Lower lobe of right lung (tissue), 2 donors: ENCODE measurements around the gene FHIT. TPM values are rescaled to one million over a fixed set of nuclear protein-coding genes. Genes with fewer than 3 reads are reported as not detected.

Experiments
- ATAC-seq, 2 donors: fragments of 200-7000 bp; cut with Tn5 transposase; one replicate each; pipeline ENCODE4 v1.9.1; 2020 to 2022; ENCODE audit warnings: mild to moderate bottlenecking in 2 of 2, moderate library complexity in 2 of 2
- DNase-seq: peaks from one replicate; pipeline ENCODE4 v3.0.0-alpha.2; 2020
- H3K27ac ChIP-seq: fragments of 200-600 bp; one replicate; pipeline ENCODE4 v1.8.0; 2022
- H3K27me3 ChIP-seq: fragments of 200-600 bp; one replicate; pipeline ENCODE4 v1.8.0; 2022; ENCODE audit warnings: low read depth
- H3K36me3 ChIP-seq: fragments of 200-600 bp; one replicate; pipeline ENCODE4 v1.8.0; 2022; ENCODE audit warnings: mild to moderate bottlenecking
- H3K4me1 ChIP-seq: fragments of 200-600 bp; one replicate; pipeline ENCODE4 v1.8.0; 2022
- H3K4me3 ChIP-seq: fragments of 200-600 bp; one replicate; pipeline ENCODE4 v1.8.0; 2022; ENCODE audit warnings: mild to moderate bottlenecking
- H3K9me3 ChIP-seq: fragments of 200-600 bp; one replicate; pipeline ENCODE4 v1.8.0; 2022
- intact Hi-C: fragments of 100-400 bp; cut with DNase I; formaldehyde crosslinking; loops from one replicate; pipeline ENCODE4 v1.11.0; 2022
- total RNA-seq: library from RNA; stranded (reverse); fragmentation: NEBNext Ultra II Directional; extraction: Animal tissue kit (Norgen Biotek cat#: 25700); gene quantifications from one replicate; pipeline ENCODE4 v1.2.1, GENCODE V29; 2021
- TF ChIP-seq, protein P1 (sequence below): fragments of 200-600 bp; IDR thresholded peaks from one replicate; pipeline ENCODE4 v1.8.0; 2022; ENCODE audit warnings: antibody characterized with exemption, mild to moderate bottlenecking
- donor health status: DM: no; HTN: yes; CAD: no; lungs with severe emphysema.

The FHIT gene
- total RNA-seq, 1 donor from 2014 or later = 10.3 TPM

DNA sequence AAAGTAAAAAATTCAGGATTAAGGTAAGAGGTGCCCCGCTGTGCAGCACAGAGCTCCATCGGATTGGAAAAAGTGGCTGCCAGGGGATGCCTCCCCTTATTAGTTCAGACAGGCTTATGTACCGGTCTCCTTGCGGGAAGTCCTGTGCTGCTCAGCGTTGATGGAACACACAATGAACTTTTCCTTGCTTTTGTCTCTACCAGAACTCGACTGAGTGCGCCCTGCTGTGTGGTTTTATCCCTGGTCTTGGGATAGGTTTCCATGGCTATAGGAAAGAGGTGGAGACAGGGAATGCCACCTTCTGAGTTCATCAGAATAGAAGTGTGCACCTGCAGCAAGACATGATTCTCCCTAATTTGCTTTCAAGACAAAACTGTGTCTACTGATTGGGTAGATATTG is 1455.5 kb downstream of the FHIT start:
- H3K27me3 ChIP-seq = no peaks in the 10 kb centered on the region
- ATAC-seq = no peak
- TF ChIP-seq, protein P1, sequence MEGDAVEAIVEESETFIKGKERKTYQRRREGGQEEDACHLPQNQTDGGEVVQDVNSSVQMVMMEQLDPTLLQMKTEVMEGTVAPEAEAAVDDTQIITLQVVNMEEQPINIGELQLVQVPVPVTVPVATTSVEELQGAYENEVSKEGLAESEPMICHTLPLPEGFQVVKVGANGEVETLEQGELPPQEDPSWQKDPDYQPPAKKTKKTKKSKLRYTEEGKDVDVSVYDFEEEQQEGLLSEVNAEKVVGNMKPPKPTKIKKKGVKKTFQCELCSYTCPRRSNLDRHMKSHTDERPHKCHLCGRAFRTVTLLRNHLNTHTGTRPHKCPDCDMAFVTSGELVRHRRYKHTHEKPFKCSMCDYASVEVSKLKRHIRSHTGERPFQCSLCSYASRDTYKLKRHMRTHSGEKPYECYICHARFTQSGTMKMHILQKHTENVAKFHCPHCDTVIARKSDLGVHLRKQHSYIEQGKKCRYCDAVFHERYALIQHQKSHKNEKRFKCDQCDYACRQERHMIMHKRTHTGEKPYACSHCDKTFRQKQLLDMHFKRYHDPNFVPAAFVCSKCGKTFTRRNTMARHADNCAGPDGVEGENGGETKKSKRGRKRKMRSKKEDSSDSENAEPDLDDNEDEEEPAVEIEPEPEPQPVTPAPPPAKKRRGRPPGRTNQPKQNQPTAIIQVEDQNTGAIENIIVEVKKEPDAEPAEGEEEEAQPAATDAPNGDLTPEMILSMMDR = no peak
- no peaks in the 10 kb centered on the region for H3K9me3 ChIP-seq
- no peak for DNase-seq
- intact Hi-C loops = no loop called here
- no peaks in the 10 kb centered on the region for H3K36me3 ChIP-seq
- H3K4me3 ChIP-seq = no peak overlapping the region
- H3K4me1 ChIP-seq = no peaks in the 10 kb centered on the region
- H3K27ac ChIP-seq = no peak overlapping the region

DNA sequence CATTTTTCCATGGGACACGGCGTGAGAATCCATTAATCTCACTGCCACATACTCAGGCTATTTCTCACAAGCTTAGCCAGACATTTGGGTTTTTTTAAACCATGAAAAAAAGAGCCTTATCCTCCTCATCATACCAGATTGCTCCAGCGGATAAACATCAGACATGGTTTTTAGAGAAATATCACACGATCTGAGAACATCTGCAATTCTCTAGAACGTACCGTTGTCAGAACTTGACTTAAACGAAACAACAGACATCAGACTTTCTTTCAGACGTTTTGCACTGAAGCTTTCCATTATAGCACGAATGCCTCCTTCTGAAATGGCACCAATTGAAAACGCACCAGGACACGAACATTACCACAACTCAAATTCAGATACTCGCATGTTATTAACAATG is 1457.3 kb downstream of the FHIT start:
- TF ChIP-seq, protein P1 = no peak

DNA sequence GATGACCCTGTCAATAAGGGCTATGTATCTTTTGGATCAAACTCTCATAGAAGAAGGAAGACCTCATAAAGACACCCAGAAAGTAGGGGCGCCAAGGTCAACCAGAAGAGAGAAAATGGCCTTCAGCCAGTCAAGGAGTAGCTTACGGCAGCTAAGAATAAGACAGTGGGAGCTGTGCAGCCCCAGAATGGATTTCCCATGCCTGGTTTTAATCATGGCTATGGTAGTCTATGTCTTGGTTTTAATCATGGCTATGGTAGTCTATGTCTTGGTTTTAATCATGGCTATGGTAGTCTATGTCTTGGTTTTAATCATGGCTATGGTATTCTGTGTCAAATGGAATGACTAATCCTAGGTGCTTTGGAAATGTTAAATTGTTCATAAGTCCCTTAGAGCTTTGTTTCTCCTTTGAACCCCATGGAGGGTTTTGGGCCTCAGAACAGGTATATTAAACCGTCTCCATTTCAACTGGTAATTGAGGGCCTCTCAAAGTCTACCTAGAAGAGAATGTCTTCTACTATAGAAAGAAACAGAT is 1459.4 kb downstream of the FHIT start:
- H3K4me3 ChIP-seq = no peak overlapping the region
- no peaks in the 10 kb centered on the region for H3K27me3 ChIP-seq
- no peaks in the 10 kb centered on the region for H3K4me1 ChIP-seq
- no peak overlapping the region for H3K27ac ChIP-seq
- TF ChIP-seq, protein P1 = no peak
- ATAC-seq = no peak
- DNase-seq = no peak
- intact Hi-C loops = no loop called here
- no peaks in the 10 kb centered on the region for H3K36me3 ChIP-seq
- H3K9me3 ChIP-seq = no peaks in the 10 kb centered on the region

More for the DNA sequence above, 1457.3 kb downstream of the FHIT start:
- DNase-seq (no peak), ATAC-seq (no peak)
- no peak overlapping the region for H3K27ac ChIP-seq
- no peak overlapping the region for H3K4me3 ChIP-seq
- intact Hi-C loops = no loop called here
- H3K27me3 ChIP-seq = no peaks in the 10 kb centered on the region
- H3K36me3 ChIP-seq = no peaks in the 10 kb centered on the region
- H3K4me1 ChIP-seq = no peaks in the 10 kb centered on the region
- H3K9me3 ChIP-seq = no peaks in the 10 kb centered on the region

DNA sequence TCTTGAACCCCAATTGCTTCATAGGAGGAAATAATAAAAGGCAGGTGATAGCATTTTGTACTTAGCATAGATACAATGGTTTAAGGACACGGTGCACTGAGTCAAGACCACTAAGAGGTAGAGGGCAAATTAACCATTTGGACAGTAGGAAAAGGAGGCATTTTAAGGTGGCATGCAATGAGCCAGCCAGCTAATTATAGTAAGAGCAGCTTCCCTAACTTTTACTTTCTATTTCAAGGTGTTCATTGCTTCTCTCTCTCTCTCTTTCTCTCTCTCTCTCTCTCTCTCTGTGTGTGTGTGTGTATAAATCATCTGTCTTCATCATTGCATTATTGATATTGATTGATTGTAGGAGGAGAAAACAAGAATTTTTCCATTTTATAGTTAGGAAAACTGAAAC is 1461.0 kb downstream of the FHIT start:
- intact Hi-C loops = no loop called here
- Histone ChIP-seq H3K27me3 (no peaks in the 10 kb centered on the region), H3K4me1 (no peaks in the 10 kb centered on the region), H3K4me3 (no peak overlapping the region), H3K27ac (no peak overlapping the region), H3K36me3 (no peaks in the 10 kb centered on the region), H3K9me3 (no peaks in the 10 kb centered on the region)
- DNase-seq (no peak), ATAC-seq (no peak)
- TF ChIP-seq, protein P1 = no peak

DNA sequence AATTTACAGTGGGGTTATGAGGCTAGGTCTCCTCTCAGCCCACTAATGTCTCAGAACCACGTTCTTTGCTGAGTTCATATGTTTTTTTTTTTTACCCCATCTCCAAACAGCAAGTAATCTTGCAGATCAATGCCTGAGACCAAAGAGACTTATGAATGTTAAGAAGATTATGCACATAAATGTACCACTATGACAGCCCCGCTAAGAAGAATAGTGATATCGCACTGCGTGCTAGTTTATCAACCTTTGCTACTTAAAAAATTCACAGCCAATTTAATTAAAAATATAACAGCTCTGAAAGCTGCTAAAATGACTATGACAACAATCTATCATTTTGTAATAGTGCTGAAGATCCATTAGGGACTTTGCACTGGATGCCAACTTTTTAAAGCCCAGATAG is 1462.5 kb downstream of the FHIT start:
- no peaks in the 10 kb centered on the region for H3K27me3 ChIP-seq
- TF ChIP-seq, protein P1 = no peak
- intact Hi-C loops = no loop called here
- H3K4me1 ChIP-seq = no peaks in the 10 kb centered on the region
- no peak for ATAC-seq
- H3K27ac ChIP-seq = no peak overlapping the region
- no peak for DNase-seq
- no peaks in the 10 kb centered on the region for H3K36me3 ChIP-seq
- no peak overlapping the region for H3K4me3 ChIP-seq
- H3K9me3 ChIP-seq = no peaks in the 10 kb centered on the region

DNA sequence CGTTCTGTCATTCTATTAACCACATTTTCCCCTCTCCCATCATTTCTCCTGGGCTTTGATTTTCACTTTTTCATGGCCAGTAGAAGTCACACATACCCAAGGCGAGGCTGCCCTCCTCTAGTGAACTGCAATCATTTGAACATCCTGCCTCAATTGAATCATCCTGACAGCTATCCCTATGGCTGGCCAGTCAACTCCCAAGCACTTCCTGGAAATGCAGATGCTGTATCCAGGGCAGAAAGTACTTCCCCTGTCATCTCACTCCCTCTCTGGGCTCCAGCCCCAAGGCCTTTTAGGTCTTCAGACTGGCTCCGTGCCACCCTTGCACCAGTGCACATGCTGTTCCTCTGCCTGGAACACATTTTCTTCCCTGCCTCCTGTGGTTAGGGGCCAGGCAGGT is 1463.1 kb downstream of the FHIT start:
- ATAC-seq (no peak), DNase-seq (no peak)
- H3K36me3 ChIP-seq = no peaks in the 10 kb centered on the region
- no peaks in the 10 kb centered on the region for H3K4me1 ChIP-seq
- intact Hi-C loops = no loop called here
- no peaks in the 10 kb centered on the region for H3K9me3 ChIP-seq
- H3K4me3 ChIP-seq = no peak overlapping the region
- TF ChIP-seq, protein P1 = no peak
- no peak overlapping the region for H3K27ac ChIP-seq
- no peaks in the 10 kb centered on the region for H3K27me3 ChIP-seq
